ENCODE measurements around the gene ZFAND3. TPM values are rescaled to one million over a fixed set of nuclear protein-coding genes. Genes with fewer than 3 reads are reported as not detected.

The ZFAND3 gene
- total and polyA plus RNA-seq, 2 experiments from 2014 or later: 16.9 to 28.2 TPM

GRCh38 chr6:37787216-37787615 lies 32.3 kb upstream of the ZFAND3 start:
- TF ChIP-seq NANOG (IDR thresholded peaks at IDR 0.05; ENCODE audit: borderline replicate concordance): no peak
- TF ChIP-seq REST (IDR thresholded peaks at IDR 0.05; ENCODE audit: unreplicated experiment): no peak
- no peak for TF ChIP-seq ETS1 (IDR thresholded peaks at IDR 0.05)
- no peak for TF ChIP-seq CTCF (conservative IDR thresholded peaks at IDR 0.05; ENCODE audit: low read depth in 2 of 2)
- TF ChIP-seq POLR2AphosphoS5 (IDR thresholded peaks at IDR 0.05; ENCODE audit: low read depth): no peak
- no peak for TF ChIP-seq EZH2phosphoT487 (IDR thresholded peaks at IDR 0.05; ENCODE audit: unreplicated experiment)
- TF ChIP-seq ZNF462 (CRISPR knock-in tag; IDR thresholded peaks at IDR 0.05): no peak
- TF ChIP-seq STAT1 (IDR thresholded peaks at IDR 0.05; ENCODE audit: unreplicated experiment): no peak
- TF ChIP-seq EZH2 (IDR thresholded peaks at IDR 0.05; ENCODE audit: low read depth, unreplicated experiment): no peak
- TF ChIP-seq ZNF114 (CRISPR knock-in tag; IDR thresholded peaks at IDR 0.05): no peak
- no peak for TF ChIP-seq JUNB (IDR thresholded peaks at IDR 0.05; ENCODE audit: unreplicated experiment)
- TF ChIP-seq ZNF331 (CRISPR knock-in tag; IDR thresholded peaks at IDR 0.05; ENCODE audit: low read depth): no peak
- TF ChIP-seq CREB1 (CRISPR knock-in tag; IDR thresholded peaks at IDR 0.05; ENCODE audit: low read depth): no peak
- Histone ChIP-seq H2AFZ (no peak overlapping the region), H4K20me1 (replicated peaks; ENCODE audit: insufficient read depth) (no peaks in the 10 kb centered on the region), H3F3A (replicated peaks; ENCODE audit: low read depth) (0 out of 2 replicates have a peak, but pooled peaks cover 5% of the 10 kb centered on the region), H3K4me1 (ENCODE audit: insufficient read depth) (peaks cover 37% of the 10 kb centered on the region), H3K27me3 (ENCODE audit: insufficient read depth) (peaks cover 27% of the 10 kb centered on the region), H3K36me3 (ENCODE audit: insufficient read depth) (no peaks in the 10 kb centered on the region), H3K79me2 (replicated peaks; ENCODE audit: insufficient read depth) (no peaks in the 10 kb centered on the region), H3K4me3 (no peak overlapping the region), H3K9me2 (ENCODE audit: insufficient read depth) (no peaks in the 10 kb centered on the region), H3K4me2 (no peak overlapping the region), H3K27ac (ENCODE audit: low read depth) (no peak overlapping the region)
- Mint-ChIP-seq H3K9me3 (no peaks in the 10 kb centered on the region), H3K4me1 (peaks cover 52% of the 10 kb centered on the region), H3K4me3 (no peak overlapping the region), H3K36me3 (ENCODE audit: low read depth) (no peaks in the 10 kb centered on the region), H3K27ac (no peak overlapping the region), H3K27me3 (ENCODE audit: insufficient read depth, low read depth, poor library complexity) (peaks cover 25% of the 10 kb centered on the region)
- ATAC-seq: no peak
- no peak for DNase-seq (ENCODE audit: low spot score)

Measured in GM23338 (cell line).